HAP-1 (cell line): ENCODE results near the gene MYD88.
"Not testable (repeated sequence)": the region's sequence is repeated elsewhere in the genome, so short reads cannot be mapped to it uniquely, and the experiment has no call there.

Experiments used
- DNase-seq, 2 experiments: peaks; one replicate each; pipeline ENCODE4 v3.0.0-alpha.2; 2016 to 2020; ENCODE audit warnings: low spot score in 2 of 2
- H3K27me3 ChIP-seq: fragments of 250-450 bp; sonication (Bioruptor Pico); 2 replicates; pipeline ENCODE4 v1.5.1; 2020; ENCODE audit warnings: low read depth, mild to moderate bottlenecking, moderate library complexity
- H3K36me3 ChIP-seq: fragments of 250-450 bp; sonication (Bioruptor Pico); replicated peaks from 2 replicates; pipeline ENCODE4 v1.5.1; 2020; ENCODE audit warnings: mild to moderate bottlenecking
- H3K4me1 ChIP-seq: fragments of 250-450 bp; sonication (Bioruptor Pico); 2 replicates; pipeline ENCODE4 v1.5.1; 2020; ENCODE audit warnings: mild to moderate bottlenecking
- H3K4me3 ChIP-seq: fragments of 250-450 bp; sonication (Bioruptor Pico); 2 replicates; pipeline ENCODE4 v1.5.1; 2020; ENCODE audit warnings: mild to moderate bottlenecking, moderate library complexity
- H3K9me3 ChIP-seq: fragments of 250-450 bp; sonication (Bioruptor Pico); 2 replicates; pipeline ENCODE4 v1.5.1; 2020; ENCODE audit warnings: mild to moderate bottlenecking, moderate library complexity
- in situ Hi-C: fragments of 300-500 bp; cut with MboI; formaldehyde crosslinking; loops from 3 replicates; pipeline ENCODE4 v1.14.3; 2020; ENCODE audit warnings: low sequenced_read_pairs, inconsistent platforms, mixed read lengths

Gene MYD88

DNA sequence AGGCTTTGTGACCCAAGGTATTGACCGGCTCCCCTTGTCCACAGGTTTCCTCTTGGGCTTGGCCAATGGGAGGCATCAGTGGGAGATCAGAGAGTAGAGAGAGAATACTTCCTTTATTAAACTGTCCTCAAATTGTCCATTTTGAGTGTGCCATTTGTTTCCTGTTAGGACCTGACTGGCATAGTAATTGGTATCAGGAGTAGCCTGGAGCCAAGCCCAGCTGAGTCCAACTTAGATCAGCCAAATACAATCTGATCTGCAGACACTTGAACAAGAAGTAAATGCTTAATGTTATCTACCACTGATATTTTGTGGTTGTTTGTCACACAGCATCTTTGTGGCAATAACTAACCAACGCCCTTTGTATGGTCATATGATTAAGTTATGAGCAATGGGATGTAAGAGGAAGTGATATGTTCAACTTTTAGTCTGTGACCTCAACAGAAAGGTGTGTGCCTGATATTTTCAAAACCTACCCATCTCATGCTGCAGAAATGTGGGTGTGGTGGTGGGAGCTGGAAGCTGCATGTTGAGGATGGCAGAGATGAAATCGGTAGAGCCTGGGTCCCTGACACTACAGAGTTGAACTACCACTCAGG, 13.3 kb downstream of the MYD88 start:
- no peaks in the 10 kb centered on the region; the same call in 1 of the 2 replicates for H3K9me3 ChIP-seq
- no peak for DNase-seq
- H3K36me3 ChIP-seq: no peaks in the 10 kb centered on the region
- no peak overlapping the region for H3K4me3 ChIP-seq
- no peaks in the 10 kb centered on the region for H3K4me1 ChIP-seq
- no peaks in the 10 kb centered on the region for H3K27me3 ChIP-seq
- in situ Hi-C loops: no loop called here

GRCh38 chr3:38152609-38153008, 14.1 kb downstream of the MYD88 start:
- H3K4me1 ChIP-seq: no peaks in the 10 kb centered on the region
- no peaks in the 10 kb centered on the region for H3K9me3 ChIP-seq
- in situ Hi-C loops: no loop called here
- H3K27me3 ChIP-seq: no peaks in the 10 kb centered on the region
- no peaks in the 10 kb centered on the region for H3K36me3 ChIP-seq
- H3K4me3 ChIP-seq: no peak overlapping the region
- DNase-seq: no peak

DNA sequence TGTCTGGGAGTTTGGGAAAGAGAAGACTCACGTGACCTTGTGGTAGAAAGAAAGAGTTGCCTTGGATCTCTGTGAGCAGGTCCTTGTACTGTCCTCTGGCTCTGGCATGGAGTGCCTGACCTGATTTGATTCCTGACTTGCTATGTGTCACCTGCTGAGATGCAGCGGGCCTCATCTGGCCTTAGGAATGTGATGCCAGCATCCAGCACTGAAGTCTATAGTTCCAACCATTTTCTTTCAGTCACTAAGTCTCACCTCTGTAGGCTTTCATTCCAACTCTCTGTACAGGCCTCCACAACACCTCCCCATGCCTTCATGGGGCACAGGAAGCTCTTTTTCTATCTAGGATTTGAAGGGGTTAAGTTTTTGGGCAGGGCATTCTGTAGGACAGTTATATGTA, 14.8 kb downstream of the MYD88 start:
- no peak for DNase-seq
- in situ Hi-C loops: no loop called here
- Histone ChIP-seq H3K9me3 (no peaks in the 10 kb centered on the region), H3K27me3 (no peaks in the 10 kb centered on the region), H3K36me3 (no peaks in the 10 kb centered on the region), H3K4me3 (no peak overlapping the region), H3K4me1 (no peaks in the 10 kb centered on the region)

DNA sequence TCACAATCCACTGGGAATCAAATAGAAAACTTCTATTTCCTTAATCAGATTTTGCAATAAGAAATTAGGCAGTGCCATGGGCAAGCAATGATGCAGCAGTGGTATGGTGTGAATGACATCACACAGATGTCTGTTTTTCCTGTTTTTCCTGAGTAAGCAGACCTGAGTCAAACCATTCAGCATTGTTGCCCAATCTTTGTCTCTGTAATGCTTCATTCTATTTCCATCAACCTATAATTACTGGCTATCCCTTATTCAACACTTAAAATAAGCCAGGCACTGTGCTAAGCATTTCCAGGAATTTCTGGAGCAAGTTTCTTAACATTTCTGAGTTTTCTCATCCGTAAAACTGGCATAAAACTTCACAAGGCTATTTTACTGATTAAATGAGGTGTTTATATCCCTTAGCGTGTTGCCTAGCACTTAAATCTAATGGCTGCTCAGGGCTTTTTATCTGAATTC, 15.6 kb downstream of the MYD88 start:
- H3K27me3 ChIP-seq: no peaks in the 10 kb centered on the region
- H3K4me3 ChIP-seq: no peak overlapping the region
- no peaks in the 10 kb centered on the region for H3K9me3 ChIP-seq
- in situ Hi-C loops: no loop called here
- H3K36me3 ChIP-seq: no peaks in the 10 kb centered on the region
- no peak for DNase-seq
- no peaks in the 10 kb centered on the region for H3K4me1 ChIP-seq

GRCh38 chr3:38154625-38155255, 16.3 kb downstream of the MYD88 start:
- Histone ChIP-seq H3K9me3 (no peaks in the 10 kb centered on the region), H3K36me3 (no peaks in the 10 kb centered on the region), H3K27me3 (no peaks in the 10 kb centered on the region), H3K4me1 (no peaks in the 10 kb centered on the region), H3K4me3 (no peak overlapping the region)
- in situ Hi-C loops: no loop called here
- no peak for DNase-seq

- no peaks in the 10 kb centered on the region for H3K27me3 ChIP-seq
- in situ Hi-C loops: no loop called here
- H3K4me3 ChIP-seq: no peak overlapping the region
- no peaks in the 10 kb centered on the region for H3K9me3 ChIP-seq
- no peaks in the 10 kb centered on the region for H3K4me1 ChIP-seq
- no peak for DNase-seq
- H3K36me3 ChIP-seq: no peaks in the 10 kb centered on the region
Measured at GRCh38 chr3:38155825-38156224, 17.4 kb downstream of the MYD88 start.

DNA sequence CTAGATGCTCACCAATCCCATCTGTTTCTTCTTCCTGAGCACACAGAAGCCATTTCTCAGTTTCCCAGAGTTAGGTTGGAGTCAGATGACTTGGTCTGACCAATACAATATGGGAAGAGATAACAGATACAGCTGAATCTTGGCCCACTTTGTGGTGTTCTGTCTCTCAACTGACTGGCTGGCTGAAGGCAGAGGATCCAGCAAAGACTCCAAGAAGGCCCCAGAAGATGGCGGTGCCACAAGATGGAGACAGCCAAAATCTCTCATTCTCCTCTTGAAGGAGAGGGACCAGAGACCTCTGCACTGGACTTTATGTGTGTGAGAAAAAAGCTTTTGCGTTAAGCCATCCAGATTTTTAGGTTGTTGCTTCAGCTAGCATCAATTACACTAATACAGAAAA, 18.7 kb downstream of the MYD88 start:
- in situ Hi-C loops: no loop called here
- H3K9me3 ChIP-seq: no peaks in the 10 kb centered on the region
- H3K36me3 ChIP-seq: no peaks in the 10 kb centered on the region
- H3K27me3 ChIP-seq: no peaks in the 10 kb centered on the region
- H3K4me3 ChIP-seq: no peak overlapping the region
- no peak for DNase-seq
- no peaks in the 10 kb centered on the region for H3K4me1 ChIP-seq

DNA sequence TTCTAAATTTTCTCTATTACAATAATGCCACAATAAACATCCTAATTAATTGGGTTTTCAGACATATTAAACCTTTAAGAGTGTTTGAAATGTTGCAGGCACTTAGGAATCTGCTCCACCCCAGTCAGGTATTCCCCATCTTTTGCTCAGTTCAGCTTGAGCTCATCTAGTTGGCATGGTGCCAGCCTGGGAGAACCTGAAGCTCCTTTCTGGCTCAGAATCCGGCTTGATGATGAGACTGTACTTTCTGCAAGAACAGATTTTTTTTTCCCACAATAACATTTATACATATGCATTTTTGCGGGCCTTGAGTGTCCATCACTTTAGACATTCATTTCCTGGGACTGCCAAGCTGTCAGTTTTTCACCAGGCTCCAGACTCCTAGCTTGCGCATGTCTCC, 19.1 kb downstream of the MYD88 start:
- no peak for DNase-seq
- H3K4me1 ChIP-seq: no peaks in the 10 kb centered on the region
- no peaks in the 10 kb centered on the region for H3K27me3 ChIP-seq
- H3K9me3 ChIP-seq: no peaks in the 10 kb centered on the region
- in situ Hi-C loops: no loop called here
- no peak overlapping the region for H3K4me3 ChIP-seq
- no peaks in the 10 kb centered on the region for H3K36me3 ChIP-seq

DNA sequence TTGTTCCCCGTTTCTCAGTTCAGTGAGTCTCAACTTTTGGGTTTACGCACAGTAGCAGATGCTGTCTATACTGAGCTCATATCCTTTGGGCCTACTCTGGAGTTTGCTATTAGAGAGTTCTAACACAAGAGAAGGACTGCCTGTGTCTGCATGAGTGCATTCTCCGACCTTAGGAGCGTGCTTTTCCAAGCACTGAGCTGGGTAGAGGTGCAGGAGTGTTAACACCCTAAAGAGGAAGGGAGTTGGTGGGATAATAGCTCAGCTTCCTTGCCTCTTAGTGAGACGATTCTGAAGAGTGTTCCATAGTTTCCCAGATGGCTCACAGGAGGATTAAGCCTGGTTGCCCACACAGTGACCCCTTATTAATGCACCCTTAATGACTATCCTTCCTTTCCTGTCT, 20.0 kb downstream of the MYD88 start:
- H3K36me3 ChIP-seq: no peaks in the 10 kb centered on the region
- H3K4me1 ChIP-seq: no peaks in the 10 kb centered on the region
- H3K4me3 ChIP-seq: no peak overlapping the region
- no peak for DNase-seq
- in situ Hi-C loops: no loop called here
- no peaks in the 10 kb centered on the region for H3K27me3 ChIP-seq
- H3K9me3 ChIP-seq: no peaks in the 10 kb centered on the region

- H3K27me3 ChIP-seq, DNase-seq, H3K36me3 ChIP-seq, H3K4me1 ChIP-seq, H3K9me3 ChIP-seq, in situ Hi-C loops, H3K4me3 ChIP-seq: not testable (repeated sequence)
Measured at GRCh38 chr3:38160704-38161103, 22.2 kb downstream of the MYD88 start.

DNA sequence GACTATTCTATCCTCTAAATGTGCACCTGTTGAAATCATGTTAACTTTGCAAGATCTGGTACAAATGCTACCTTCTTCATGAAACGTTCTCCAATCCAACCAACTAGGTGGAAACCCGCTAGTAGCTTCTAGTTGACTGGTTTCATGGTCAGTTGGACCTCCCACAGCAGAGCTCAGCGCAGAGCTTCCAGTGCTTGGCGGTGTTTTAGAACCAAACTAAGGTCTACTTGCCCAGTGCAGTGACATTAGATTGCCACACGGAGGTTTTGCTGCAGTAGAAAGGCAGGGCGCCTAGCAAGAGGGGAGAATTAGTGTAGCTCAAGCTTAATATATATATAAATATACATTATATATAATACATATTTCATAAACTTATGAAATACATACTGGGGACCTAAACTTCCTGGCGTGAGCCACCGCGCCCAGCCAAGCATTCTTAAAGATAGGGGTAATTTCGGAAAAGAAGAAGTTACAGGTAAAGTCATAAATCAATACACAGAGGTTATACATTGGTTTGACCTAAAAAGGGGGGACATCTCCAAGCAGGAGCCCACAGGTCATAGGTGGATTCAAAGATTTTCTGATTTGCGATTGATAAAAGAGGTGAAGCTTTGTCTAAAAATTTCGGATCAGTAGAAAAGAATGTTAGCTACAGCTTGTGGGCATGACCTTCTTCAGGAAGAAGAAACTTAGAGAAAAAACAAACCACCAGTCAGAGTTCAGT, 24.8 kb downstream of the MYD88 start:
- H3K4me1 ChIP-seq: peaks cover 15% of the 10 kb centered on the region
- H3K36me3 ChIP-seq: no peaks in the 10 kb centered on the region
- in situ Hi-C loops: no loop called here
- DNase-seq: no peak
- no peaks in the 10 kb centered on the region for H3K9me3 ChIP-seq
- no peaks in the 10 kb centered on the region for H3K27me3 ChIP-seq
- no peak overlapping the region for H3K4me3 ChIP-seq

GRCh38 chr3:38163841-38164642, 25.6 kb downstream of the MYD88 start:
- Histone ChIP-seq H3K36me3 (no peaks in the 10 kb centered on the region), H3K4me1 (peaks cover 22% of the 10 kb centered on the region), H3K9me3 (no peaks in the 10 kb centered on the region), H3K27me3 (no peaks in the 10 kb centered on the region), H3K4me3 (peak overlapping the region; percentile 88)
- DNase-seq: no peak
- in situ Hi-C loops: no loop called here

DNA sequence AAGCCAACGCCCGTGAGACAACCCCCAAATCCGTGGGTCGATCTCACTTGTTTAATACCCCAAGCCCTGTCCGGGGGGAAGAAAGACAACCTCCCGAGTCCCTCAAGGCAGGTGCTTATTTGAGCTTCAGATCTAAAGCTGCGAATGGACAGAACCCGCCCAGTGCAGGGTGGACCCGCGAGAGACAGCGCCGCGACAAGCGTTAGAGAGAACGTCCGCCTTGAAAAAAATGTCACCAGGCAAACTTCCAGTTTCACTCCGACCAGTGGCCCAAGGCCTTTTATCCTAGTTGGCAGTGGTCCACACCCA, 26.1 kb downstream of the MYD88 start:
- in situ Hi-C loops: no loop called here
- Histone ChIP-seq H3K27me3 (no peaks in the 10 kb centered on the region), H3K9me3 (no peaks in the 10 kb centered on the region), H3K4me1 (peaks cover 22% of the 10 kb centered on the region), H3K4me3 (peak overlapping the region; percentile 88), H3K36me3 (no peaks in the 10 kb centered on the region)
- no peak for DNase-seq
